ENCODE measurements around the gene RASGEF1B. TPM values are rescaled to one million over a fixed set of nuclear protein-coding genes. Genes with fewer than 3 reads are reported as not detected.

Gene RASGEF1B
- total RNA-seq, 1 experiment from 2014 or later = 7.5 TPM

GRCh38 chr4:81395239-81395638, 76.5 kb downstream of the RASGEF1B start:
- H3K14ac ChIP-seq (ENCODE audit: insufficient read depth, low read length) = no peak overlapping the region
- H2BK120ac ChIP-seq (ENCODE audit: low read depth, low read length, poor library complexity, severe bottlenecking) = no peak overlapping the region
- H2AK5ac ChIP-seq (ENCODE audit: insufficient read length, low read length) = no peak overlapping the region
- no peak overlapping the region for H2BK12ac ChIP-seq (ENCODE audit: insufficient read length, low read depth, low read length)
- no peak for TF ChIP-seq CTCF (conservative IDR thresholded peaks at IDR 0.05)
- no peaks in the 10 kb centered on the region for H3K9me3 Mint-ChIP-seq
- H3K4me1 Mint-ChIP-seq = no peaks in the 10 kb centered on the region
- no peak overlapping the region for H2BK20ac ChIP-seq (ENCODE audit: low read depth, low read length, poor library complexity, severe bottlenecking)
- H3K9me3 ChIP-seq (ENCODE audit: control insufficient read depth, low read depth, low read length) = no peaks in the 10 kb centered on the region
- no peaks in the 10 kb centered on the region for H3K23me2 ChIP-seq (ENCODE audit: insufficient read length, low read depth, low read length, poor library complexity, severe bottlenecking)
- no peaks in the 10 kb centered on the region for H4K20me1 ChIP-seq (ENCODE audit: control insufficient read depth, insufficient read depth, insufficient read length)
- H3K27ac ChIP-seq (ENCODE audit: insufficient read length, low read depth, low read length) = no peak overlapping the region
- H3K56ac ChIP-seq (ENCODE audit: insufficient read length, low read depth, low read length) = no peak overlapping the region
- H3K79me2 ChIP-seq (ENCODE audit: insufficient read depth, low read length) = no peaks in the 10 kb centered on the region
- no peaks in the 10 kb centered on the region for H3K27me3 ChIP-seq (ENCODE audit: insufficient read depth, low read length)
- no CpG with 5 or more reads among the region's 3 CpGs for WGBS (ENCODE audit: extremely low coverage, insufficient read length, low lambda C conversion rate)
- H3K27me3 Mint-ChIP-seq (ENCODE audit: low read depth) = no peaks in the 10 kb centered on the region
- no peak overlapping the region for H3K23ac ChIP-seq (ENCODE audit: insufficient read length, low read depth, low read length)
- H3K9ac ChIP-seq (ENCODE audit: extremely low read depth, insufficient read length, low read length) = no peak overlapping the region
- H4K5ac ChIP-seq (ENCODE audit: insufficient read length, low read depth, low read length) = no peak overlapping the region
- H3K18ac ChIP-seq (ENCODE audit: insufficient read length, low read depth, low read length) = no peak overlapping the region
- no peak overlapping the region for H3K27ac Mint-ChIP-seq
- H3T11ph ChIP-seq (ENCODE audit: low read length) = no peak overlapping the region
- no peak overlapping the region for H4K91ac ChIP-seq (ENCODE audit: insufficient read length, low read depth, low read length)
- no peak overlapping the region for H3K4ac ChIP-seq (ENCODE audit: low read depth, low read length)
- H2AFZ ChIP-seq (ENCODE audit: low read length) = no peak overlapping the region
- H3K79me1 ChIP-seq (ENCODE audit: insufficient read depth, low read depth, low read length, poor library complexity, severe bottlenecking) = no peaks in the 10 kb centered on the region
- no peak overlapping the region for H4K8ac ChIP-seq (replicated peaks; ENCODE audit: insufficient read length, low read depth, low read length)
- no peak for DNase-seq
- H2BK15ac ChIP-seq (ENCODE audit: low read depth, low read length) = no peak overlapping the region
- no peak overlapping the region for H3K4me3 Mint-ChIP-seq
- no peaks in the 10 kb centered on the region for H3K4me1 ChIP-seq (ENCODE audit: insufficient read depth, low read length)
- H2BK5ac ChIP-seq (ENCODE audit: insufficient read length, low read length) = no peak overlapping the region
- H3K4me2 ChIP-seq (ENCODE audit: insufficient read depth, insufficient read length, low read length) = no peak overlapping the region
- H3K36me3 Mint-ChIP-seq (ENCODE audit: insufficient read depth in 1 of 3, low read depth in 3 of 3) = no peaks in the 10 kb centered on the region

All from H9 (cell line).